K562 (cell line): ENCODE measurements around the gene MBOAT1. TPM values are rescaled to one million over a fixed set of nuclear protein-coding genes. Genes with fewer than 3 reads are reported as not detected.

ENCODE experiments used
- ATF7 ChIP-seq: fragments of 450-650 bp; IDR thresholded peaks from 2 replicates; pipeline ENCODE4 v1.7.1; 2014; ENCODE audit warnings: mild to moderate bottlenecking, moderate library complexity
- C11orf30 ChIP-seq: fragments of 450-650 bp; IDR thresholded peaks from 2 replicates; pipeline ENCODE4 v1.6.1; 2016; ENCODE audit warnings: low read depth, mild to moderate bottlenecking
- CBX1 ChIP-seq: sonication (generic); IDR thresholded peaks from 2 replicates; pipeline ENCODE4 v1.6.1; 2016; ENCODE audit warnings: antibody characterized with exemption, low read depth, mild to moderate bottlenecking
- E2F4 ChIP-seq: sonication (generic); formaldehyde crosslinking; IDR thresholded peaks from 2 replicates; pipeline ENCODE4 v1.8.0; 2022; ENCODE audit warnings: mild to moderate bottlenecking, low read depth, missing genetic modification reagents
- GTF2F1 ChIP-seq: IDR thresholded peaks from 2 replicates; pipeline ENCODE4 v1.6.1; 2011; ENCODE audit warnings: low read depth, low read length, improper control_type of control experiment
- HDAC2 ChIP-seq: fragments of 450-650 bp; IDR thresholded peaks from 2 replicates; pipeline ENCODE4 v1.6.1; 2016; ENCODE audit warnings: mild to moderate bottlenecking
- HMBOX1 ChIP-seq: sonication (generic); IDR thresholded peaks from 2 replicates; pipeline ENCODE4 v1.6.1; 2016
- KAT8 ChIP-seq: fragments of 450-650 bp; IDR thresholded peaks from 2 replicates; pipeline ENCODE4 v1.6.1; 2016; ENCODE audit warnings: low read depth, mild to moderate bottlenecking
- KDM4B ChIP-seq, 2 experiments: fragments of 450-650 bp in 1 of 2; sonication (generic) in 1 of 2; IDR thresholded peaks; 2 replicates each; pipeline ENCODE4 v1.6.1; 2016 to 2017; ENCODE audit warnings: borderline replicate concordance in 2 of 2, antibody characterized with exemption in 1 of 2, low read depth in 1 of 2, mild to moderate bottlenecking in 1 of 2
- NFIC ChIP-seq: fragments of 450-650 bp; IDR thresholded peaks from 2 replicates; pipeline ENCODE4 v1.6.1; 2017; ENCODE audit warnings: mild to moderate bottlenecking, inconsistent platforms
- PHF20 ChIP-seq: fragments of 450-650 bp; IDR thresholded peaks from 2 replicates; pipeline ENCODE4 v1.6.1; 2018; ENCODE audit not compliant: partially characterized antibody
- PML ChIP-seq: IDR thresholded peaks from 2 replicates; pipeline ENCODE4 v1.6.1; 2012; ENCODE audit warnings: low read length, inconsistent platforms
- SIN3B ChIP-seq: fragments of 450-650 bp; IDR thresholded peaks from 2 replicates; pipeline ENCODE4 v1.6.1; 2017; ENCODE audit warnings: low read depth, mild to moderate bottlenecking, moderate library complexity
- SRSF3 ChIP-seq: fragments of 200-400 bp; formaldehyde crosslinking; IDR thresholded peaks from 2 replicates; pipeline ENCODE4 v1.6.1; 2016; ENCODE audit warnings: mild to moderate bottlenecking, low read length, moderate library complexity; ENCODE audit not compliant: insufficient read depth
- THAP12 ChIP-seq: fragments of 250-450 bp; sonication (Bioruptor Pico); IDR thresholded peaks from 2 replicates; pipeline ENCODE4 v1.9.0; 2021; ENCODE audit warnings: mild to moderate bottlenecking, inconsistent platforms
- THAP7 ChIP-seq: fragments of 250-450 bp; sonication (Bioruptor Pico); IDR thresholded peaks from 2 replicates; pipeline ENCODE4 v1.5.0; 2021
- THRAP3 ChIP-seq: fragments of 450-650 bp; IDR thresholded peaks from 2 replicates; pipeline ENCODE4 v1.6.1; 2016; ENCODE audit warnings: mild to moderate bottlenecking, inconsistent platforms, borderline replicate concordance
- TRIM28 ChIP-seq: fragments of 450-650 bp; IDR thresholded peaks from 2 replicates; pipeline ENCODE4 v1.6.1; 2017
- ZNF121 ChIP-seq: sonication (generic); formaldehyde crosslinking; conservative IDR thresholded peaks from 2 replicates; pipeline ENCODE4 v1.8.0; 2022; ENCODE audit warnings: missing genetic modification reagents
- ZNF140 ChIP-seq: fragments of 250-450 bp; sonication (Bioruptor Pico); IDR thresholded peaks from 2 replicates; pipeline ENCODE4 v1.8.0; 2021; ENCODE audit warnings: moderate library complexity, mild to moderate bottlenecking, inconsistent platforms
- ZNF717 ChIP-seq: fragments of 250-450 bp; sonication (Bioruptor Pico); IDR thresholded peaks from 2 replicates; pipeline ENCODE4 v1.5.0; 2021
- polyA plus RNA-seq, 8 experiments: library from polyadenylated mRNA; depleted of rRNA in 4 of 8; stranded (reverse) in 5 of 8; unstranded in 3 of 8; fragments of >200 nt; fragmentation: Nextera tagmentation in 2 of 8; fragmentation: Illumina TruSeq in 1 of 8; extraction: Ambion mirVana in 2 of 8; extraction: Trizol in 1 of 8; gene quantifications; 2 replicates each; pipeline versions ENCODE4 v1.2.1 to v1.2.3, GENCODE V29; 2011 to 2014; ENCODE audit warnings: inconsistent platforms in 1 of 8, missing spikeins in 1 of 8
- total RNA-seq, 7 experiments: library from RNA; depleted of rRNA in 6 of 7; stranded (reverse); fragments of >200 nt in 6 of 7; fragmentation: Illumina TruSeq in 2 of 7; extraction: Trizol in 2 of 7; gene quantifications; 2 replicates each; pipeline versions ENCODE4 v1.2.1 to v1.2.3, GENCODE V29; 2011 to 2021; ENCODE audit warnings: low replicate concordance in 1 of 7

The MBOAT1 gene
- total and polyA plus RNA-seq, 9 of the 15 experiments (the other 6 are each of a cell fraction or from before 2014, with no cell fraction given) = 0.13 to 16.5 (median 10.3) TPM

- TF ChIP-seq E2F4 (CRISPR knock-in tag) (no peak), HMBOX1 (no peak), TRIM28 (no peak), KDM4B (IDR thresholded peaks at IDR 0.05; ENCODE audit: borderline replicate concordance in 2 of 2, low read depth in 1 of 2) (no peak; a peak in 1 of 4 replicates), CBX1 (peak; percentile 88; the same call in 1 of the 2 replicates), ZNF717 (CRISPR knock-in tag) (no peak), THAP12 (CRISPR knock-in tag) (peak; percentile 57; the same call in 1 of the 2 replicates), THRAP3 (no peak), THAP7 (CRISPR knock-in tag) (no peak), SRSF3 (0 out of 2 replicates have a peak, but pooled peaks have one; percentile 16), KAT8 (no peak), C11orf30 (no peak), NFIC (peak; percentile 28; the same call in 1 of the 2 replicates), ZNF121 (no peak), ATF7 (peak; percentile 65; the same call in 1 of the 2 replicates), GTF2F1 (no peak), SIN3B (no peak), PML (no peak), PHF20 (peak; percentile 18), HDAC2 (no peak), ZNF140 (CRISPR knock-in tag) (no peak)
Measured at GRCh38 chr6:20212392-20213111, at the start of gene MBOAT1 (continued).
